ENCODE measurements around the gene WHRN. TPM values are rescaled to one million over a fixed set of nuclear protein-coding genes. Genes with fewer than 3 reads are reported as not detected.

The WHRN gene
- polyA plus RNA-seq, 1 donor from 2014 or later = 2.5 TPM

DNA sequence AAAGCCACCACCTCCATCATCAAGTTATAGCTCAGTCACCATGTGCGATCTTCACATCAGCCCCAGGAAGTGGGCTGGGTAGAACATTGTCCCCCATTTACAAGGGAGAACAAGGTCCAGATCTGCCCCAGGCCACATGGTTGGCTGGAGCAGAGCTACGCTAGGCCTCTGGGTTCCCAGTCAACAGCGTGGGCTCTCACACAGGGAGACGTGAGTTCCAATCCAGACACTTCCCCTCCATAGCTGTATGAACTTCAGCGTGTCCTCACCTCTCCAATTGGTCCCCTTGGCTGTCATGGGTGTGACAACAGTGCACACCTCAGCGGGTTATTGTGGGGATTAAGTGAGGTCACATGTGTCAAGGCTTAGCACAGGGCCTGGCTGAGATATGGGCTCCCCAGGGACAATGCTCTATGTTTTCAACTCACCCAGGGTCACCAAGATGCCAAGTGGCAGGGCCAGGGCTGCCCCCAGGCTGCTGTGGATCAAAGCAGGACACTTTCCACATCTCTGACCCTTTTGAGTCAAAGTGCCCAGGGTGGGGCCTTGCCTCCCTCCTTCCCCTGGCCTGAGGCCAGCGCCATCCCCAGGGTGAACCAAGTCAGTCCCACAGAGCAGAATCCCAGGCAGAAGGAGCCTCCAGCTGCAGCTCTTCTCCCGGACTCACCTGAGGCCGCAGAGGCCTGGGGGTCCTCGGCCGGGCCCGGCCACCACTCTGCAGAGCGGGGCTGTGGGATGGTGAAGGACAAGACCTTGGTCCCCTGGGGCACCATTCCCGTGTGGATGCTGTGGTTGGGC is 137.3 kb downstream of the WHRN start:
- H3K36me3 ChIP-seq (ENCODE audit: insufficient read depth, low read length) = no peaks in the 10 kb centered on the region
- no peak for TF ChIP-seq EP300 (conservative IDR thresholded peaks at IDR 0.05; ENCODE audit: poor library complexity, severe bottlenecking)
- TF ChIP-seq SMC3 (conservative IDR thresholded peaks at IDR 0.05; ENCODE audit: poor library complexity) = no peak
- TF ChIP-seq, protein P1, sequence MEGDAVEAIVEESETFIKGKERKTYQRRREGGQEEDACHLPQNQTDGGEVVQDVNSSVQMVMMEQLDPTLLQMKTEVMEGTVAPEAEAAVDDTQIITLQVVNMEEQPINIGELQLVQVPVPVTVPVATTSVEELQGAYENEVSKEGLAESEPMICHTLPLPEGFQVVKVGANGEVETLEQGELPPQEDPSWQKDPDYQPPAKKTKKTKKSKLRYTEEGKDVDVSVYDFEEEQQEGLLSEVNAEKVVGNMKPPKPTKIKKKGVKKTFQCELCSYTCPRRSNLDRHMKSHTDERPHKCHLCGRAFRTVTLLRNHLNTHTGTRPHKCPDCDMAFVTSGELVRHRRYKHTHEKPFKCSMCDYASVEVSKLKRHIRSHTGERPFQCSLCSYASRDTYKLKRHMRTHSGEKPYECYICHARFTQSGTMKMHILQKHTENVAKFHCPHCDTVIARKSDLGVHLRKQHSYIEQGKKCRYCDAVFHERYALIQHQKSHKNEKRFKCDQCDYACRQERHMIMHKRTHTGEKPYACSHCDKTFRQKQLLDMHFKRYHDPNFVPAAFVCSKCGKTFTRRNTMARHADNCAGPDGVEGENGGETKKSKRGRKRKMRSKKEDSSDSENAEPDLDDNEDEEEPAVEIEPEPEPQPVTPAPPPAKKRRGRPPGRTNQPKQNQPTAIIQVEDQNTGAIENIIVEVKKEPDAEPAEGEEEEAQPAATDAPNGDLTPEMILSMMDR (IDR thresholded peaks at IDR 0.05; ENCODE audit: poor library complexity, severe bottlenecking) = no peak
- no peak for TF ChIP-seq EZH2 (IDR thresholded peaks at IDR 0.05; ENCODE audit: borderline replicate concordance, insufficient read depth, low read length, poor library complexity, severe bottlenecking)
- no peak for TF ChIP-seq RAD21 (conservative IDR thresholded peaks at IDR 0.05)
- no peak for TF ChIP-seq MXI1 (conservative IDR thresholded peaks at IDR 0.05; ENCODE audit: poor library complexity, severe bottlenecking)
- TF ChIP-seq, protein P2, sequence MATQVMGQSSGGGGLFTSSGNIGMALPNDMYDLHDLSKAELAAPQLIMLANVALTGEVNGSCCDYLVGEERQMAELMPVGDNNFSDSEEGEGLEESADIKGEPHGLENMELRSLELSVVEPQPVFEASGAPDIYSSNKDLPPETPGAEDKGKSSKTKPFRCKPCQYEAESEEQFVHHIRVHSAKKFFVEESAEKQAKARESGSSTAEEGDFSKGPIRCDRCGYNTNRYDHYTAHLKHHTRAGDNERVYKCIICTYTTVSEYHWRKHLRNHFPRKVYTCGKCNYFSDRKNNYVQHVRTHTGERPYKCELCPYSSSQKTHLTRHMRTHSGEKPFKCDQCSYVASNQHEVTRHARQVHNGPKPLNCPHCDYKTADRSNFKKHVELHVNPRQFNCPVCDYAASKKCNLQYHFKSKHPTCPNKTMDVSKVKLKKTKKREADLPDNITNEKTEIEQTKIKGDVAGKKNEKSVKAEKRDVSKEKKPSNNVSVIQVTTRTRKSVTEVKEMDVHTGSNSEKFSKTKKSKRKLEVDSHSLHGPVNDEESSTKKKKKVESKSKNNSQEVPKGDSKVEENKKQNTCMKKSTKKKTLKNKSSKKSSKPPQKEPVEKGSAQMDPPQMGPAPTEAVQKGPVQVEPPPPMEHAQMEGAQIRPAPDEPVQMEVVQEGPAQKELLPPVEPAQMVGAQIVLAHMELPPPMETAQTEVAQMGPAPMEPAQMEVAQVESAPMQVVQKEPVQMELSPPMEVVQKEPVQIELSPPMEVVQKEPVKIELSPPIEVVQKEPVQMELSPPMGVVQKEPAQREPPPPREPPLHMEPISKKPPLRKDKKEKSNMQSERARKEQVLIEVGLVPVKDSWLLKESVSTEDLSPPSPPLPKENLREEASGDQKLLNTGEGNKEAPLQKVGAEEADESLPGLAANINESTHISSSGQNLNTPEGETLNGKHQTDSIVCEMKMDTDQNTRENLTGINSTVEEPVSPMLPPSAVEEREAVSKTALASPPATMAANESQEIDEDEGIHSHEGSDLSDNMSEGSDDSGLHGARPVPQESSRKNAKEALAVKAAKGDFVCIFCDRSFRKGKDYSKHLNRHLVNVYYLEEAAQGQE (IDR thresholded peaks at IDR 0.05; ENCODE audit: borderline replicate concordance) = no peak
- no peak for TF ChIP-seq POLR2AphosphoS5 (IDR thresholded peaks at IDR 0.05)
- TF ChIP-seq TAF1 (IDR thresholded peaks at IDR 0.05; ENCODE audit: low read depth) = no peak
- H3K27me3 ChIP-seq (ENCODE audit: insufficient read depth, low read depth, low read length) = no peaks in the 10 kb centered on the region
- H3K79me2 ChIP-seq (replicated peaks; ENCODE audit: insufficient read depth, low read length) = no peaks in the 10 kb centered on the region
- H3F3A ChIP-seq (ENCODE audit: insufficient read depth, low read length, poor library complexity, severe bottlenecking) = no peaks in the 10 kb centered on the region
- H3K9me3 ChIP-seq (ENCODE audit: low read length) = no peaks in the 10 kb centered on the region
- H4K20me1 ChIP-seq (ENCODE audit: insufficient read depth) = no peaks in the 10 kb centered on the region
- no peak overlapping the region for H3K27ac ChIP-seq (ENCODE audit: low read length)
- H2AFZ ChIP-seq (ENCODE audit: low read depth, low read length) = no peak overlapping the region
- no peak overlapping the region for H3K4me2 ChIP-seq (ENCODE audit: low read length)
- H3K9ac ChIP-seq (ENCODE audit: low read length) = no peak overlapping the region
- H3K9me2 ChIP-seq (ENCODE audit: insufficient read depth, low read length) = no peaks in the 10 kb centered on the region
- H3K4me3 ChIP-seq (ENCODE audit: low read length) = no peak overlapping the region

DNA sequence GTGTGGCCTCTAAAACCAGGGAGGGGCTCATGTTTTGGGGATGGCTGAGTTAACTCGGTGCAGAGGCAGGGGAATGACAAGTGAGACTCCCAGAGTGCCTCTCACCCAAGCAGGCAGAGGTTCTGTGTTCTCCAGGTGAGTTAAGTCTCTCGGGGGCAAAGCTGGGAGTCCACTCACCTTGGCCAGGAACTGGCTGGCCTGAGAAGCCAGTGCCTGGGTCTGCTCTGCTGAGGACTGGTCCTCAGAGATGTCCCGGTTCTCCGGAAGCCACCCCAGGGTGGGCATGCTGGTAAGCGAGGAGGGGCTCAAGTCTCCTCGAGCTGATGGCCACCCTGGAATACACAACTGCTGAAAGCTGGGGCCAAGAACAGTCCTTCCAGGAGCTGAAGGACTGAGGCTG is 137.9 kb downstream of the WHRN start:
- Histone ChIP-seq H3K27me3 (ENCODE audit: insufficient read depth, low read depth, low read length) (no peaks in the 10 kb centered on the region), H3K4me2 (ENCODE audit: low read length) (no peak overlapping the region), H4K20me1 (ENCODE audit: insufficient read depth) (no peaks in the 10 kb centered on the region)

More for the DNA sequence above, 137.9 kb downstream of the WHRN start:
- TF ChIP-seq TAF1 (IDR thresholded peaks at IDR 0.05; ENCODE audit: low read depth) (no peak), MXI1 (conservative IDR thresholded peaks at IDR 0.05; ENCODE audit: poor library complexity, severe bottlenecking) (no peak), EZH2 (IDR thresholded peaks at IDR 0.05; ENCODE audit: borderline replicate concordance, insufficient read depth, low read length, poor library complexity, severe bottlenecking) (no peak), SMC3 (conservative IDR thresholded peaks at IDR 0.05; ENCODE audit: poor library complexity) (no peak), POLR2AphosphoS5 (IDR thresholded peaks at IDR 0.05) (no peak), RAD21 (conservative IDR thresholded peaks at IDR 0.05) (no peak), EP300 (conservative IDR thresholded peaks at IDR 0.05; ENCODE audit: poor library complexity, severe bottlenecking) (no peak)
- TF ChIP-seq, protein P2 (IDR thresholded peaks at IDR 0.05; ENCODE audit: borderline replicate concordance) = no peak
- TF ChIP-seq, protein P1 (IDR thresholded peaks at IDR 0.05; ENCODE audit: poor library complexity, severe bottlenecking) = no peak
- H3K9me3 ChIP-seq (ENCODE audit: low read length) = no peaks in the 10 kb centered on the region
- no peak overlapping the region for H3K27ac ChIP-seq (ENCODE audit: low read length)
- no peak overlapping the region for H3K4me3 ChIP-seq (ENCODE audit: low read length)
- H3F3A ChIP-seq (ENCODE audit: insufficient read depth, low read length, poor library complexity, severe bottlenecking) = no peaks in the 10 kb centered on the region
- no peak overlapping the region for H3K9ac ChIP-seq (ENCODE audit: low read length)
- no peaks in the 10 kb centered on the region for H3K9me2 ChIP-seq (ENCODE audit: insufficient read depth, low read length)
- no peaks in the 10 kb centered on the region for H3K79me2 ChIP-seq (replicated peaks; ENCODE audit: insufficient read depth, low read length)
- H2AFZ ChIP-seq (ENCODE audit: low read depth, low read length) = no peak overlapping the region
- H3K36me3 ChIP-seq (ENCODE audit: insufficient read depth, low read length) = no peaks in the 10 kb centered on the region

All from neural cell (in vitro differentiated cells).